GM21381 (cell line): ENCODE data around the gene PTPRN2.
"Not testable (repeated sequence)": the region's sequence is repeated elsewhere in the genome, so short reads cannot be mapped to it uniquely, and the experiment has no call there.

Source experiments
- ATAC-seq: cut with Tn5 transposase; IDR thresholded peaks from one replicate; pipeline ENCODE4 v1.9.1; 2021; ENCODE audit warnings: mild to moderate bottlenecking, moderate library complexity; ENCODE audit not compliant: unreplicated experiment

The PTPRN2 gene

GRCh38 chr7:158521795-158522194 lies 65.8 kb downstream of the PTPRN2 start:
- not testable (repeated sequence) for ATAC-seq

- no peak for ATAC-seq
Measured at GRCh38 chr7:158520825-158521224, 66.8 kb downstream of the PTPRN2 start.

- no peak for ATAC-seq
Measured at GRCh38 chr7:158519633-158520174, 67.9 kb downstream of the PTPRN2 start.

GRCh38 chr7:158518980-158519632 lies 68.5 kb downstream of the PTPRN2 start:
- no peak for ATAC-seq

GRCh38 chr7:158517571-158517970 lies 70.1 kb downstream of the PTPRN2 start:
- no peak for ATAC-seq

GRCh38 chr7:158517072-158517471 lies 70.6 kb downstream of the PTPRN2 start:
- no peak for ATAC-seq

GRCh38 chr7:158516524-158516923 lies 71.1 kb downstream of the PTPRN2 start:
- no peak for ATAC-seq

GRCh38 chr7:158512869-158513268 lies 74.8 kb downstream of the PTPRN2 start:
- no peak for ATAC-seq

- no peak for ATAC-seq
Measured at GRCh38 chr7:158512042-158512441, 75.6 kb downstream of the PTPRN2 start.

GRCh38 chr7:158508802-158509385 lies 78.7 kb downstream of the PTPRN2 start:
- ATAC-seq, result no peak

GRCh38 chr7:158508321-158508720 lies 79.3 kb downstream of the PTPRN2 start:
- not testable (repeated sequence) for ATAC-seq

- ATAC-seq, result no peak
Measured at GRCh38 chr7:158507917-158508316, 79.7 kb downstream of the PTPRN2 start.

- ATAC-seq, result not testable (repeated sequence)
Measured at GRCh38 chr7:158507175-158507574, 80.4 kb downstream of the PTPRN2 start.

- ATAC-seq, result no peak
Measured at GRCh38 chr7:158506626-158507025, 81.0 kb downstream of the PTPRN2 start.

GRCh38 chr7:158505683-158506082 lies 81.9 kb downstream of the PTPRN2 start:
- ATAC-seq, result no peak

GRCh38 chr7:158502068-158502750 lies 85.4 kb downstream of the PTPRN2 start:
- ATAC-seq, result no peak

GRCh38 chr7:158501393-158502067 lies 86.1 kb downstream of the PTPRN2 start:
- ATAC-seq, result no peak

GRCh38 chr7:158500651-158501052 lies 87.0 kb downstream of the PTPRN2 start:
- ATAC-seq, result no peak

- no peak for ATAC-seq
Measured at GRCh38 chr7:158499082-158499455, 88.6 kb downstream of the PTPRN2 start.

GRCh38 chr7:158498443-158499081 lies 89.1 kb downstream of the PTPRN2 start:
- no peak for ATAC-seq

GRCh38 chr7:158497627-158498026 lies 90.0 kb downstream of the PTPRN2 start:
- no peak for ATAC-seq
